Effector CD4-positive, alpha-beta T cell (primary cell): ENCODE measurements around the gene CDC37.
A peak's percentile ranks its signal among the peaks of the same experiment; 100 is the strongest.
"Not testable (repeated sequence)": the region's sequence is repeated elsewhere in the genome, so short reads cannot be mapped to it uniquely, and the experiment has no call there.

Source experiments
- DNase-seq: peaks from one replicate; pipeline ENCODE4 v3.0.0-alpha.2; 2020

Gene CDC37

GRCh38 chr19:10393137-10393536 is 10.2 kb downstream of the CDC37 start:
- no peak for DNase-seq

DNA sequence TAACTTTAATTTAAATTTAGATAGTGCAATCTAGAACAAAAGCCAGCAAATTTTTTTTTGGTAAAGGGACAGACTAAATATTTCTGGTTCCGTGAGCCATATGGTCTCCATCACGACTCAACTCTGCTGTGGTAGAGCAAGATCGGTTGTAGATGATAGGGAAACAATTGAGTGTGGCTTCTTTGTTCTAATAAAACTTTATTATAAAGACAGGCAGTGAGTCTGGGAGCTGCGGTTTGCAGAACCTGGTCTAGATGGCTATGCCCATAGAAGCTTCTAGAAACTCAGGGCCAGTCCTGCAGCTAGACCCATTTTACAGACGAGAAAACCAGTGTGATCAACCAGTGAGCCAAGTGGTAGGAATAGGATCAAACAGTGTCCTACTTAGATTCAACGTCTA is 11.2 kb downstream of the CDC37 start:
- no peak for DNase-seq

GRCh38 chr19:10390652-10391286 is 12.6 kb downstream of the CDC37 start:
- DNase-seq: peak; percentile 58

- DNase-seq: no peak
These were observed 13.5 kb downstream of the CDC37 start for GRCh38 chr19:10389863-10390262.

- DNase-seq: peak; percentile 82
These were observed 14.4 kb downstream of the CDC37 start for GRCh38 chr19:10388957-10389356.

DNA sequence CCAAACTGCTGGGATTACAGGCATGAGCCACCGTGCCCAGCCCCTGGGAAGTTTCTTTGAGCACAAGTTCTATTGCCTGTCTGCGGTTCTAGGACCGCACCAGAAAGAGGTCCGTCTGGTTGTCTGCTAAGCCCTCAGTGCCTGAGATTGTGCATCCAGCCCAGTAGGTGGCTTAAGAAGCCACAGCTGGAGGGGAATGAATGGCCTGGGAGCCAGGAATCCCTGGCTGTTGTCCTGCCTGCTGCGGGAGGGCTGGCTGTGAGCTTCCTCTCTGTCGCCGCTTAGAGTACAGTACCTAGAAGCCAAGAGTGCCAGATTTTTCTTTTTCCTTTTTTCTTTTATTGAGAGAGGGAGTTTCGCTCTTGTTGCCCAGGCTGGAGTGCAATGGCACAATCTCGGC is 18.8 kb downstream of the CDC37 start:
- DNase-seq: no peak

GRCh38 chr19:10383223-10383499 is 20.2 kb downstream of the CDC37 start:
- not testable (repeated sequence) for DNase-seq

- DNase-seq: peak; percentile 93
These were observed 22.8 kb downstream of the CDC37 start, which contains the start of gene TYK2 for GRCh38 chr19:10380313-10381102. Gene TYK2 (minus strand): TSS chr19:10380572. CDS start chr19:10378406, 2,166 bp downstream.

- no peak for DNase-seq
These were observed 23.4 kb downstream of the CDC37 start for GRCh38 chr19:10379880-10380312.

GRCh38 chr19:10378124-10378523 is 25.2 kb downstream of the CDC37 start:
- no peak for DNase-seq

DNA sequence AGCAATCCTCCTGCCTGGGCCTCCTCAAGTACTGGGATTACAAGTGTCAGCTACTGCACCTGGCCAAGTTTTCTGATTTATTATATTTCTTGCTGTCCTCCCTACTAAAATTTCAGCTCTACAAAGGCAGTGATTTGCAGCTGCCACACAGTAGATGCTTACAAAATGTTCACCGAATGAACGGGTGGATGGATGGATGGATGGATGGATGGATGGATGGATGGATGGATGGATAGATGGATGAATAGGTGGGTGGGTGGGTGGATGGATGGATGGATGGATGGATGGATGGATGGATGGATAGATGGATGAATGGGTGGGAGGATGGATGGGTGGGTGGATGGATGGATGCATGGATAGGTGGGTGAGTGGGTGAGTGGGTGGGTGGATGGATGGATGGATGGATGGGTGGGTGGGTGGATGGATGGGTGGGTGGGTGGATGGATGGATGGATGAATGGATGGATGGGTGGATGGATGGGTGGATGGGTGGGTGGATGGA is 26.2 kb downstream of the CDC37 start:
- DNase-seq: not testable (repeated sequence)

DNA sequence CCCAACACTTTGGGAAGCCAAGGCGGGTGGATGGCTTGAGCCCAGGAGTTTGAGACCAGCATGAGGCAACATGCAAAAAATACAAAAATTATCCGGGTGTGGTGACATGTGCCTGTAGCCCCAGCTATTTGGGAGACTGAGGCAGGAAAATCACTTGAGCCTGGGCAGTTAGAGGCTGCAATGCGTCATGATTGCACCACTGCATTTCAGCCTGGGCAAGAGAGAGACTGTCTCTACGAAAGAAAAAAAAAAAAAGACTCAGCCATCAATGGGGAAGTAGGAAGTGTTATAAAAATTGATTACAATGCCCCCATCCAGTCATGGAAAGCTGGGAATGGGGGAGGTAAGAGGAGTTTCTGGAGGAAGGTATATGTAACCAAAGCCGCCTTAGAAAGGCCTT is 28.4 kb downstream of the CDC37 start:
- DNase-seq: no peak

- DNase-seq: no peak
These were observed 30.7 kb downstream of the CDC37 start for GRCh38 chr19:10372690-10373089.

- DNase-seq: no peak
These were observed 35.1 kb downstream of the CDC37 start for GRCh38 chr19:10368101-10368803.

- not testable (repeated sequence) for DNase-seq
These were observed 36.3 kb downstream of the CDC37 start for GRCh38 chr19:10366950-10367512.

- DNase-seq: no peak
These were observed 37.8 kb downstream of the CDC37 start for GRCh38 chr19:10365518-10365917.

- DNase-seq: no peak
These were observed 38.7 kb downstream of the CDC37 start for GRCh38 chr19:10364644-10365043.

GRCh38 chr19:10363789-10364281 is 39.5 kb downstream of the CDC37 start:
- DNase-seq: no peak

GRCh38 chr19:10362259-10362658 is 41.1 kb downstream of the CDC37 start:
- DNase-seq: no peak

DNA sequence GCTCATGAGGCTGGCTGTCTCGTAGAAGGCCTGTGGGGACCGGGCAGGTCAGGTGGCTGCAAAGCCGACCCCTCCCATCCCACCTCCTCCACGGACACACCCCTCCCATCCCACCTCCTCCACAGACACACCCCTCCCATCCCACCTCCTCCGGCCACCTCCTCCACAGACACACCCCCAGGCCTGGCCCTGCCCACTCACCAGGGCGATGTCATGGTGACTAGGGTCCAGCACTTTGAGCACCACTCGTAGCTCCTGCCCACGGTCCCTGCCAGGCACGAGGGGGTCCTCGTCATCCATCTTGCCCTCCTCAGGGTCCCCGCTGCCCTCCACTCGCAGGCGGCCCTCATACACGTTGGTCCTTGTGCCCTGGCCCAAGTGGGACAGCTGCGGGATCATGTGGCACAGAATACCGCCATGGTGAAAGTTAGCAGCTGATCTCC is 41.8 kb downstream of the CDC37 start:
- no peak for DNase-seq

DNA sequence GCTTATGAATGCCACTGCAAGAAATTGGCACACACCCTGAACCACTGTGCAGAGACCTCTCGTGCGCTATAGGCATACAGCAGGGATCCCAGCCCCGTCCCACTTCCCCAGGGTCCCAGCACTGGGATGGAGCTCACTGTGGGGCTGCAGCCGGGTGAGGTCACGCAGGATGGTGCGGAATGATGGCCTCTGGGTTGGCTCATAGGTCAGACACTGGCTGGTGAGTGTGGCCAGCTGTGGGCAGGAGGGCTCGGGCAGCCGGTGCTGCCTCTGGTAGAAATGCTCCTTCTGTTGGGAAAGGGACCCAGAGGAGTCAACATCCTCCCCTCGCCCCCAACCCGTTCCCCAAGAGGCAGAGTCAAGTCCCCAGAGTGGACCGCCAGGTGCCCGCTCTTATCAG is 46.9 kb downstream of the CDC37 start:
- no peak for DNase-seq

DNA sequence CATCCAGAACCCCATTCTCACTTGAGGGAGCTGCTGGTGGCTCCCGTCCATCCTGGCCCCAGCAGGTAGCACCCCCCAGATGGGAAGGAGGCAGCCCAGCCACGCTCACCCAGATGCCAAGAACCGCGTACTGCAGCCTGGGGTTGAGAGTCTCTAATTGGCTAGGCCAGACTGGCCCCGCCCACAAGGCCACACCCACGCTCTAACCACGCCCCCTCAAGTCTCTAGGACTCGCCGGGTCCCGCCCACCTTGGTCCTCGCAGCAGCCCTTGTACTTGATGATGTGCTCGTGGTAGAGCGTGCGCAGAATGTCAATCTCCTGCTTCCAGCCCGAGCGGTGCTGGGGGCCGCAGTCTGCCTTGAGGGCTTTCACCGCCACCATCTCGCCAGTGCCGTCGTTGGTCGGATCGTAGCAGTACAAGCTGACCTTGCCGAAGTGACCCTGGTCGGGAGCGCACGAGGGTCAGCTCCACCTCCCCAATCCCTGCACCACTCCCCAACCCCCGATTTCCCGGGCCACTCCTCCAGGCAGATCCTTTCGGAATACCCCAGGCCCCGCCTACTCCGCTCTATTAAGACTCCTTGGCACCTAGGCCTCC is 49.5 kb downstream of the CDC37 start:
- DNase-seq: no peak
